Measurements from ENCODE around the gene BCLAF1. TPM values are rescaled to one million over a fixed set of nuclear protein-coding genes. Genes with fewer than 3 reads are reported as not detected.
"Not testable (repeated sequence)": the region's sequence is repeated elsewhere in the genome, so short reads cannot be mapped to it uniquely, and the experiment has no call there.

Gene BCLAF1
- total RNA-seq, 1 experiment from 2014 or later = 83.0 TPM

DNA sequence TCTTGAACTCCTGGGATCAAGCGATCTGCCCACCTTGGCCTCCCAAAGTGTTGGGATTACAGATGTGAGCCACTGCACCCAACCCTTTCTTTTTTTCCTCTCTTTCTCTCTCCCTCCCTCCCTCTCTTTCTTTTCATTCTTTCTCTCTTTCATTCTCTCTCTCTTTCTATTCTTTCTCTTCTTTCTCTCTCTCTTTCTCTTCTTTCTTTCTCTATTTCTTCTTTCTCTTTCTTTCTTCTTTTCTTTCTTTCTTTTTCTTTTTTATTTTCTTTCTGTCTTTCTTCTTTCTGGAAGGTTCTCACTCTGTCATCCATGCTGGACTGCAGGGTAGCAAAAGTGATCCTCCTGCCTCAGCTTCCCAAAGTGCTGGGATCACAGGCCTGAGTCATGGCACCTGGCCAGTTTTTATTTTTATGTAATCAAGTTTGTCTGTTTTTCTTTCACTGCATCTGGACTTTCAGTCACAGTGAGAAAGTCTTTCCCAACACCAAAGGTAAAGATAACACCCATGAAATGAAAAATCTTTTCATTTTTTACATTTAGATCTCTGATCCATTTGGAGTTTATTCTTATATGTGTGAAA lies 20.2 kb upstream of the BCLAF1 start:
- no peak for DNase-seq (ENCODE audit: low read depth)

DNA sequence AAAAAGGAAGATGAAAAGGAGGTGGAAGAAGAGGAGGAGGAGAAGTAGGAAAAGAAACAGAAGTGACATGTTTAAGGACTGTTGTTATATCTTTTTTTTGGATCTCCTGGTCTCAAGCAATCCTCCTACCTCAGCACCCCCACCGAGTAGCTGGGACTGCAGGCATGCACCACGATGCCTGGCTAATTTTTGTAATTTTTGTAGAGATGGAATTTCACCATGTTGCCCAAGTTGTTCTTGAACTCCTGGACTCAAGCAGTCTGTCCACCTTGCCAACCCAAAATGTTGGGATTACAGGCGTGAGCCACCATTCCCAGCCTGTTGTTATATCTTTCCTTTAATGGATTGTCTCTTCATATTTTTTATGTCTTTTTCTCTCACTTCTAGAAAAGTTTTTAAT lies 19.5 kb upstream of the BCLAF1 start:
- no peak for DNase-seq (ENCODE audit: low read depth)

DNA sequence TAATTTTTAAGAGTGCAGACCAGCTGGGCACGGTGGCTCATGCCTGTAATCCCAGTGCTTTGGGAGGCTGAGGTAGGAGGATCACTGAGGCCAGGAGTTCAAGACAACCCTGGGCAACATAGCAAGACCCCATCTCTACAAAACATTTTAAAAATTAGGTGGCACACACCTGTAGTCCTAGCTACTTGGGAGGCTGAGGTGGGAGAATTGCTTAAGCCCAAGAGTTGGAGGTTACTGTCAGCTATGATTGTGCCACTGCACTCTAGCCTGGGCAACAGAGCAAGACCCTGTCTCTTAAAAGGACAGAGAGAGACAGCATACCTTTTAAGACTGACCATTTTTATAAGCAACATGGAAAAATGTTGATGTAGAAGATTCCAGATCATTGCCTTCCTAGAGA lies 18.8 kb upstream of the BCLAF1 start:
- not testable (repeated sequence) for DNase-seq (ENCODE audit: low read depth)

DNA sequence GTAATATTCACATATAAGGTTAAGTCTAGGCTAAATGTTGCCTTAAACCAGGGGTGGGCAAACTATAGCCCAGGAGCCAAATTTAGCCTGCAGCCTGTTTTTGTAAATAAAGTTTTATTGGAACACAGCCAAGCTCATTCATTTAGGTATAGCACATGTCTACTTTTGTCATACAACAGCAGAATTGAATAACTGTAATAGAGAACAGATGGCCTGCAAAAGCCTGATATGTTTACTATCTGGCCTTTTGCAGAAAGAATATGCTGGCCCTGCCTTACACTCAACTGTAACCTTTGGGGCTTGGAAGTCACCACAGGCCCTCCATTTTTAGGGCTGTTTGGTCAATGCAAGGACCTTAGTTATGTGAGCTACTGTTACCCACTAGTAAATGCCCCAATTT lies 17.7 kb upstream of the BCLAF1 start:
- DNase-seq (ENCODE audit: low read depth) = no peak

DNA sequence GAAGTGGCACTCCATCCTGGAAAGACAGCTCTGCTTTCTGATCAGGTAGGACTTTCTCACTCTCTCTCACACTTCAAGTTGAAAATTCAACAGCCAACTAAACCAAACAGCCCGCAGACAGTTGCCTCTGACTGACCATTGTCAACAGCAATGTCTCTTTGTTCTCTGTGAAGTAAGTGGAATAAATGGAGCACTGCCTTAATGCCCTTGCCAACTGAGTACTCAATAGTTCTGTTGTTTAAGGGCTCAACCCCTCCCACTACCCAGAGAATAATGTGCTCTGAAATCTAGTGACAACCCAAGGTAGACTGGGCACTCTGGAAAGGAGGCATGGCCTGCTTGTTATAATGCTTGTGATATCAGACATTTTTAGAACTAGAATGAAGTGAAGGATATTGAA lies 16.8 kb upstream of the BCLAF1 start:
- no peak for DNase-seq (ENCODE audit: low read depth)

DNA sequence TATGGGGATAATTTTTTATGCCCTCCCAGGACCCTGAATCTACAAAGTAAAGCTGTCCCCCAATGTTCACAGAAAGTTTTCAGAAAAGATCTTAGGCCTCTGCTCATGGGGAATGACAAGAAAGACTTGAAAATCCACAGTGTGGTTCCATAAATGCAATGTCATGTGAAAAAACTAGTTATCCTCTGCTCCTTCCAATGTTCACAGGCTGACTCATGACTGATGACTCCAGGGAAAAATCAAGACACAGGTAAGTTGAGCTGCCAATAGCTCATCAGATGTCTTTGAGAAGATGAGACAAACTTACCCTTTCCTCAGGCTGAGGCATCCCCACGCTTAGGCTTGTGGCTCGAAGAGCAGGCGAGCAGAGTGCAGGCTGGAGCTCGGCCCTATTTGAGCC lies 14.8 kb upstream of the BCLAF1 start:
- DNase-seq (ENCODE audit: low read depth) = no peak

DNA sequence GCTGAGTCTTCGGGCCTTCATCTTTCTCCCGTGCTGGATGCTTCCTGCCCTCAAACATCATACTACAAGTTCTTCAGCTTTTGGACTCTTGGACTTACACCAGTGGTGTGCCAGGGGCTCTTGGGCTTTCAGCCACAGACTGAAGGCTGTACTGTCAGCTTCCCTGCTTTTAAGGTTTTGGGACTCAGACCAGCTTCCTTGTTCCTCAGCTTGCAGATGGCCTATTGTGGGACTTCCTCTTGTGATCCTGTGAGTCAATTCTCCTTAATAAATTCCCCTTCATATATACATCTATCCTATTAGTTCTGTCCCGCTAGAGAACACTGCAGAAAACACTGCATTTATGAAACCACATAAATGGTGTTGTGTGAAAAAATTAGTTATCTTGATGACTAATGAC lies 13.9 kb upstream of the BCLAF1 start:
- no peak for DNase-seq (ENCODE audit: low read depth)

DNA sequence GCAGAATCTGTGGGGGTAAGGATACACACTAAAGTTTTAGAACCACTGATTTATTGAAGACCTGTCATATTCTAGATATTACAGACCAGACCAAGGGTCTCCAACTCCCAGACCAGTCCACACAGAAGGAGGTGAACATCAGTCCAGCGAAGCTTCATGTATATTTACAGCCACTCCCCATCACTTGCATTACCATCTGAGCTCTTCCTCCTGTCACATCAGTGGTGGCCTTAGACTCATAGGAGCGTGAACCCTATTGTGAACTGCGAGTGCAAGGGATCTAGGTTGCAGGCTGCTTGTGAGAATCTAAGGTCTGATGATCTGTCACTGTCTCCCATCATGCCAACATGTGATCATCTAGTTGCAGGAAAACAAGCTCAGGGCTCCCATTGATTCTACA lies 5.0 kb upstream of the BCLAF1 start:
- no peak for DNase-seq (ENCODE audit: low read depth)

DNA sequence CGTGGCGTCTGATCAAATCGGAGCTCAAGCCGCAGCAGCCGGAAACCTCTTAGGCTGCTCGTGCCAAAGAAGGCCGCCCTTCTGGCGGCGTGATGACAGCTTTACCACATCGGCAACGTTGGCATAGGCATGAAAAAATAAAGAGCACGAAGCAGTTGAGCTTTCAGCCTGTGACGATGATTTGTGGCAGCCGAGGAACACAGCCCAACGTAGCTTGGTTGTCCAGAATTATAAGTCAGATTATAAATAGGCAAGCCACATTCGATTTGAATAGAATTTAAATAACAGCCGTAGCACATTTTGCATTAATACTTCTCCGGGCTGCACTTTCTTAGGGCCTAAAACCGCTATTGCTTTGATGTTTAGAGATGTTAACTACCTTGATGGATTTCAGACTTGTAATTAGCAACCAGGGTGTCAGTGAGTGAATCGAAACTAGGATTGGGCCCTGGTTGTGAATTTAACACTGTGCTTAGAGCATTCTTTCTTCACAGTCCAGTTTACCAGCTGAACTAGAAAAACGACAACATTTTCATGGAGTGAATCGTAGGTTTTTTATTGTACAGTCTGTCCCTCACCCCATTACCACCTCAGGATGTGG lies 864 bp upstream of the BCLAF1 start:
- DNase-seq (ENCODE audit: low read depth) = peak; percentile 93

DNA sequence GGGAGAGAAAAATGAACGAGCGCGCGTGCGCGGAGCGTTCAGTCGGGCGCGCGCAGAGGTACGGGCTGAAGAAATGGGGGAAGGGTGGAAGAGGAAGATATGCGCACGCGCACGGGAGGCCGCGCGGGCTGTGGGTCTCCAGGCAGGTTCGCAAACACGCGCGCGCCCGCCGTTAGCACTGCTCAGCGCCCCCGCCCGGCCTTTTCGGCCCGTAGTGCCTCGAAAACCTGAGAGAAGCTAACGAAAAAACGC lies 393 bp downstream of the BCLAF1 start:
- peak; percentile 84 for DNase-seq (ENCODE audit: low read depth)

DNA sequence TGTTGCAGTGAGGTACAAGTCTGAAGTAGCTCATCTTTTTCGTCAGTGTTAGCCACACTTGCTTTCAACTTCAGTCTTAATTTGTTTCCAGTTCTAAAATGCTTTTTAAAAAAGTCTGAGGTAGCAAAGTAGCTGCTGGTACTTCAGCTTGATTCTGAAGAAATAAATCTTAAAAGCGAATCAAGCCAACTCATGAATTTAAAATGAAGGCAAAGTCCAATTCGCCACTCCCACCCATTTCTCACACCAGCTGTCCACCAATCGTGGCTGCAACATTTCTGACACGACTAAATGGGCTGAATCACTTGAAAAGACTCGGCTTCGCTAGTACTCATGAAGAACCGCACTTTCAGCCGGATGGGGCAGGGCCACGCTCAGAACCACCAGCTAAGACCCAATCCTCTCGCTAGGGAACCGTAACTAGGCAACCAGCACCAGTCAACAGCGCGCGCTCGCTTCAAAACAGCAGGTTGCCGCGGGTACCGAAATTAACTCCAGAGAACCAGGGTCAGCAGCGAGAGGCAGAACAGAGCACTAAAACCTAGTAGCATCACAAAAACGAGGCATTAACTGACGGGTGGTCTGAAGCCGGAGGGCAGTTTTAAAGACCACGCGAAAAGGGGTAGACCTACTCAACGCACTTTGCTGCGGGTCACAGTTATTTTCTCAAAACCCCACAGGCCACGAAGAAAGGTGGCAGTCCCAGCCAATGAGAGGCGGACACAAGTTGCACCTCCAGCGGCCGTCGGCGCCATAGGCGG lies 900 bp downstream of the BCLAF1 start:
- DNase-seq (ENCODE audit: low read depth) = peak; percentile 95

DNA sequence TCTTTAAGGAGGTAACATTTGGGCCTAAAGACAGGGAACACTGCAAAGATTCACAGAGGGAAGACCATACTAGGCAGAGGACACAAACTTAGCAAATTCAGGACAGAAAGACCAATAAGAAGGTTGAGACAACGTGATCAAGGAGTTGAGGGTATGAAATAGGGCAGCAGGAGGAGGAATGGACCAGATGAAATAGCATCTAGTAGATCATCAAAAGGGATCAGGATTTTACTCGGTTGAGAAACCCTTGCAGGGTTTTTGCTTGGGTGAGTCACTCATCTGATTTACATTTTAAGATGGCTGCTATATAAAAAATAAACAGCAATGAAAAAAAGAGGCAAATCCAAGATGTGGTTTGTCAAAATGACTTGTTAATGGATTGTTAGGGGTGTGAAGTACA lies 4.7 kb downstream of the BCLAF1 start:
- DNase-seq (ENCODE audit: low read depth) = peak; percentile 44

DNA sequence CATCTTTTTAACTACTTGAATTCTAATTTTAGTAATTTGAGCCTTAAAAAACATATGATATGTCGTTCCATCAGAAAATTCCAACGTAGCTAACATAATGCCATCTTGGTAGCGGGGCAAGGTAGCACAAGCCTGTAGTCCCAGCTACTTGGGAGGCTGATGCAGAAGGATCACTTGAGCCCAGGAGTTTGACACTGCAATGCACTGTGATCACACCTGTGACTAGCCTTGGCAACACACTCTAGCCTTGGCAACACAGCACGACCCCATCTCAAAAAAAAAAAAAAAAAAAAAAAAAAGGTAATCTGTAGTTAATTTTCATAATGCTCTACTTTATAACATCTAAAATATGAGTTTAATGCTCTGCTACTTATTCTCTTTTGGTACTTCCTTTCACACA lies 6.7 kb downstream of the BCLAF1 start:
- DNase-seq (ENCODE audit: low read depth) = no peak

DNA sequence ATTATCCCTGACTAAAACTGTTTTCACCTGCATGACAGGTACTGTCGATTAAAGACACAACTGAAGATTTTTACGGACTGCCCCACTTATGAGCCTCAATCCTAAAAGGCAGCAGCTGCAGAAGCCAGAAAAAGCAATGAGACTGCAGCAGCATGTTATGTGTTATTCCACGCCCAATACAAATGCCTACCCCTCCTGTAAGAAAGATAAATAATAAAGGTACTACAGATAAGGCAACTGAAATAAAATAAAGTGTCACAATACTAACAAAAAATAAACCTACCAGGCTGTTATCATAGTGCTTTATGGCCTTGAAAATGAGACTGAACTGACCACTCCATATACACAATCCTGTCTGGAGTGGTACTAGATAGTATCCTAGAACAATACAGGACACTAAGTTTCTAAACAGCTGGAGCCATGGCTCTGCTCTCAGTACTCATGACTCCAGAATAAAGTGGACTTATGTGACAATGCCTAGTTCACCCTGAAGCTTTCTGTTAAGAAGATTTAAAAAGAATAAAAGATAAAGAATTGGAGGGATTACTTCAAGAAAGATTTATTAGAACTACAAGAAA lies 9.5 kb downstream of the BCLAF1 start:
- no peak for DNase-seq (ENCODE audit: low read depth)

DNA sequence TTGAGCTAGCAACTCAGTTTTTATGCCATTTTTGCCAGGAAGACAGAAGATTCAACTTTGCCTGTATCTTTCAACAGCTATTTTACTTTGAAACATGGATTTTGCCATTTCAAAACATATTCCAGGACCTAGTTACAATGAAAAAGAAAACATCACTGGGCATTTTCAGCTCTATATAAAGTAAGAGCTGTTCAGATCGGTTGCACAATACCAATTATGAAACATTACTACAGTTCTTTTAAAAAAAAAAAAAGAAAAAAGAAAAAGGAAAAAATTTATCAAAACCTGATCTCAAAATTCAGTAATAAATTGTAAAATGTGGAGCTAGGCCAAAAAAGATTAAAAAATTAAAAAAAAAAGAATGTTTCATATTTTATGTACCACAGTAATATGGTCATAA lies 15.6 kb downstream of the BCLAF1 start:
- DNase-seq (ENCODE audit: low read depth) = no peak

DNA sequence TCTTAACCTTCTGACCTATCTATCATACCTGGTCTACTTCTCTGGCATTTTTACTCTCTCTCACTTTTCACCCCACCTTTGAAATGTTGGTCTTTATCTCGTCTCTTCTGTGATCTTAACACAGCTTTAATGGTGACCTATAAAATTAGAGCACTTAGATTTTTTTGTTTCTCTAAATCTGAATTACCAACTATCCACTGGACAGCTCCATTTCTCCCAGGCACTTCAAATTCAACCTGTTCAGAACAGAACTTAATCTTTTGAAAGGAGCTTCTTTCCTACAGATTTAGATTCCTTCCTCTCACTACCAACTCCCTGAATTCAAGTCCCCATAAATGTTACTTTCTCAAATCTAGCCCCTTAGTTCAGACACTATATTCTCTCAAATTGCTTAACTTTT lies 24.5 kb downstream of the BCLAF1 start:
- DNase-seq (ENCODE audit: low read depth) = no peak

DNA sequence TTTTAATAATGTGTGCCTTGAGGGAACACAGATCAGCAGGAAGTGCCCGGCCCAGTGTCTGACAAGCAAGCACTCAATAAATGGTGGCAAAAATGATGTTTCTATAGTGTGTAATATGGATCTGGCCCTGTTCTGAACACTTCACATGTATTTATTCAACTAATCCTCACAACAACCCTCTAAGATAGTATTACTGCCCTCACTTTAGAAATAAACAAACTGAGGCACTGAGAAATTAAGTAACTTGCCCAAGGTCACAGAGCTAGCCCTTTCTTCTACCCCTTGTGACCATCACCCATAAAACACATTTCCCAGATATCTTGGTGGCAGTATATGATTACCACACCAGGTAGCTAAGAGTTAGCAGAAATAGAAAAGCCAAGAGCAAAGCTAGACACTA lies 26.7 kb downstream of the BCLAF1 start:
- no peak for DNase-seq (ENCODE audit: low read depth)

DNA sequence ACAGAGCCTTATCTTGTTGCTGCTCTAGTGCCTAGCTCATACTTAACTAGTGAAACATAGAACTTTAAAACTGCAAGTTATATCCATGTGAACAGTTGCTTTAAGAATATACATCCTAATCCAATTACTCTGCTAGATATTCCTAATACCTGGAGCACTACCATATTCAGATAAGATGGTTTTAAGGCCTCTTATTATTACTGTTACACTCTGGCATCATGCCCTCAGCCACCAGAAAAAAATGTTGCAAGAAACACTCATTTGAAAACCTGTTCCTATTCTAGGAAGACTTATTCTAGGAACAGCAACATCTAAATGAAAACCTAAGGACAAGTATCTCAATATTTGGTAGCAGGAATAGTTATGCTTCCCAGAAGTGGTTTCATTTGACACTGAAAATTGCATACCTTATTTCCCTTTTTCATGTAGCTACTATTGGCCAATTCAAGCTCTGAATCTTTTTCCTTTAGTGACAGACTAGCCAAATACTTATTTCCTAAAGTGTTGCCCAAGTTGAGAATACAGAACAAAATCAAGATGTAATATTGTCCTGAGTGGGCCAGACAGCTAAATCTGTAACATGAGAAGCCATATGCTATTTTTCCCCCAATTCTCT lies 34.7 kb downstream of the BCLAF1 start:
- DNase-seq (ENCODE audit: low read depth) = no peak

DNA sequence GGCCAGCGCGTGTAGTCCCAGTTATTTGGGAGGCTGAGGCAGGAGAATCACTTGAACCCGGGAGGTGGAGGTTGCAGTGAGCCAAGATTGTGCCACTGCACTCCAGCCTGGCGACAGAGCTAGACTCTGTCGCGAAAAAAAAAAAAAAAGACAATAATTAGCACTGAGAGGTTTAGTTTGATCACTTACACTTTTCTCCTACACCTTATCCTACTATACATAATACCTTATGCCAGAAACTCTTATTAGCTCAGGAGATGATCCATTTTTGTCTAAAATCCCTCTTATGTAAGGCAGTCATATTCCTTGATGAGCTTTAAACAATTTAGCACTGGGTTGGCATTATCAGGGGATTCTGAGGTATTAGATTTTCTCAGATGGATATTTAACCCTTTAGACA lies 35.9 kb downstream of the BCLAF1 start:
- no peak for DNase-seq (ENCODE audit: low read depth)

DNA sequence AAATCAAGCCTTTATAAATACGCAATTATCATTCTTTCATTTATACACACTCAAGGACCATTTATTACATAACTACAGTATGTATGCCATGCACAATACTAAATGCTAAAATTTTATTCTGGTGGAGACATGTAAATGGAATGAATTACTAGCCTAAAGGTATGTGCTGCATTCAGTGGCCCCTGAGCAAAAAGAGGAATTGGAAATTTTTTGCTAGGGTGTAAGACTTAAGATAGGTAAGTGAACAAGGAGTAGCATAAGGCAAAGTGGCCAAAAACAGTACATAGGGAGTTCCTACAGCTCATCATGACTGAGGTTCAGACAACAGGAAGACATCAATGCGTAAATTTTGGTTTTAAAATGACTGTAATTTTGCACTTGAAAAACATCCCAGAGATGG lies 37.2 kb downstream of the BCLAF1 start:
- no peak for DNase-seq (ENCODE audit: low read depth)

DNA sequence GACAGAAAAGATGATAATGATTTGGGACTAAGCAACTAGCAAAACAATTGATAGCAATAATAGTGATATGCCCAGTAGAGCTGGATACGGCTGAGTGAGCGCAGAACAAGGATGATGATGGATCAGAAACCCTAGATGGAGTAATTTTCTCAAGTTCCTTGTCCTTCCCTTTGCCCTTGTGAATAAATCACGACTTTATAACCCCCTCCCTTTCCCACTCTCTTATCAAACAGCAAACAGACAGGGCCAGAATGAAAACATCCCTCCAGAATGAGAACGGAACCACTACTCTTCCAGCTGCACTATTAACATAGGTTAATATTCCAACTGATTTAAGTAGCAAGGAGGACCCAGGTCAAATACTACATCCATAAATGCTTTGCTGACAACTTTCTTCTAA lies 38.3 kb downstream of the BCLAF1 start:
- DNase-seq (ENCODE audit: low read depth) = no peak

DNA sequence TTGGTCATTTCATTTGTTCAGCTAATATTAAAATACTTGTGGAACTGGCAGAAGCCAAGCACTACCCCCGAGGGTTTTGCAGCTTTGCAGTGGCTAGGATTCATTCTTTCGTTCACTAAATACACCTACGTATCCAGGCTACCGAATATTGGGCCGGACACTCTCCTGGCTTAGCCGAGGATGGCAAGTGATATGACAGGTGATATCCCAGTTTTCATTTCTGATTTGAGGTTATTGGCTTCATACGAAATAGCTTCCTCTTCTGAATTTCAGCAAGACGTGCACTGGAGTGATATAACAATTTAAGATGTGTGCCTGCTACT lies 39.0 kb downstream of the BCLAF1 start:
- no peak for DNase-seq (ENCODE audit: low read depth)
